SHP77 treated with DMSO at 0.1 percent for 48 hours (cell line): ENCODE measurements around the gene TSPAN9.

Experiments
- DNase-seq: peaks from one replicate; lab custom pipeline; 2025; lab: John Stamatoyannopoulos, UW

TSPAN9 gene

DNA sequence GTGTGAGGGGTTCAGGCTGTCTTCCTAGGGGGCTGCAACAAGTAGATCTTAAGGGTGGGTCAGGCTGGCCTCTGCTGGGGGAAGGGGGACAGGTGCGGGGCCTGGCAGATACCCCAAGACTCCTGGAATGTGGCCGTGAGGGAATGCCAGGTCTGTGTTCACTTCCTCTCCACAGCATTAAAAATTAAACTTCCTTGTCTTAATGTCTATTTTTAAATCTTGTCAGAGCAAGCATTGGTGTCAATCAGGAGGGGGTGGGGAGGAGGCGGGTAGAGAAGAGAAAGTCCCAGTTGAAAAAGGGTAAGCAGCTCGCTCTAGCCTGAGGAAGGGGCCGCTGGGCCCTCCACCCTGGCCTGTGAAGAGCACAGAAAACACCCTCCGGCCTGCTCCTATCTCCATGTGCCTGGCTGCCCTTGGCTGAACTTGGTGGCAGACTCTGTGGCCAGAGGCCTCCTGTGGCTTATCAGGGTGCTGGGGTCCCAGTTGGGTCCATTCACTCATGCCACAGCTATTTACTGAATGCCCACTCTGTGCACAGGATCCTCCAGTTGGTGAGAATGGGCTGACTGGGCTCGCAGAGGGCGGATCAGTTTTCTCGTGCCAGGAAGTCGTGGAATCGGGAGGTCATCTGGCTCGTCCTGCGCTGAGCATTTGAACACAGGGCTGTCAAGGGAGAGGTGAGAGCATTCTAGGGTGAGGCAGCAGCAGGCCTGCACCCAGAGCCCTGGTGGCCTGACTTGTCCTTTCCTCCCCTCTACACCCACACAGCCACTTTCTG is 128.8 kb downstream of the TSPAN9 start:
- no peak for DNase-seq

DNA sequence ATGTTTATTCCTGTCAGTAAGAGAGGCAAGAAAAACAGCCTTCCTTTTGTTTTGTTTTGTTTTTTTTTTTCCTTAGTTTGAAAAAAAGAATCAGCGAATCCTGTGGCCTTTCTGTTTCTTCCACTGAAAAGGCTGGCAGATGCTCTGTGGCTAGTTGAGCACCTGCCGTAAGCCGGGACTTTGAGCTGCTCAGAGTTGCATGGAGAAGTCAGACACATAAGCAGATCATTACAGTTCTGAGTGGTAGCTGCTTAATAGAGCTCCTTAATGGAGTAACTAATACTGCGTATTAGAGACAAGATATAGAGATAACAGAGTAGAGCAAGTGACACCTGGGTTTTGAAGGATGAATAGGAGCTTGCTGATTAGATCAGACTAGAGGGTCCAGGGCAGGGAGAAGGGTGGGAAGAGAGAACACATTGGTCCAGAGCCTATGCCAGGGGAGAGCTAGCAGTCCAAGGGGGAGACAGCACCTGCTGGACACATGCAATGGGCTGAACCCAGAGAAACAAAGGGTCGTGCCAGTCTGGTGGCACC is 129.4 kb downstream of the TSPAN9 start:
- no peak for DNase-seq

DNA sequence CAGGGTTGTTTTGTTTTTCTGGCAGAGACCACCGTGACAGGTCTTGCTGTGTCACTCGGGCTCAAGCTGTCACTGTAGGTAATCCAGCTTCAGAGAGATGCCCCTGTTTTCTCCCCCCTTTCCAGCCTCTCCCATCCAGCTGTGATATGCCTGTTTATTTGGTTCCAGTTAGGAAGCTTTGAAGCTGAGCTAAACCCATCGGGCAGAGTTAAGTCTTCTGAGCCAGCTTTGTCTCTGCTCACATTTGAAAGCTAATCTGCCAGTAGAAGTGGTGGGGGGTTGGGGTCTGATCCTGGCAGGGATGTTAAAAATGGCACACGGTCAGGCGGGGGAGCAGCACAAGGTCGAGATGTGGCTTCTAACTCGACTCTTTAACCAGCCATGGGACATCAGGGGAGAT is 130.0 kb downstream of the TSPAN9 start:
- no peak for DNase-seq

DNA sequence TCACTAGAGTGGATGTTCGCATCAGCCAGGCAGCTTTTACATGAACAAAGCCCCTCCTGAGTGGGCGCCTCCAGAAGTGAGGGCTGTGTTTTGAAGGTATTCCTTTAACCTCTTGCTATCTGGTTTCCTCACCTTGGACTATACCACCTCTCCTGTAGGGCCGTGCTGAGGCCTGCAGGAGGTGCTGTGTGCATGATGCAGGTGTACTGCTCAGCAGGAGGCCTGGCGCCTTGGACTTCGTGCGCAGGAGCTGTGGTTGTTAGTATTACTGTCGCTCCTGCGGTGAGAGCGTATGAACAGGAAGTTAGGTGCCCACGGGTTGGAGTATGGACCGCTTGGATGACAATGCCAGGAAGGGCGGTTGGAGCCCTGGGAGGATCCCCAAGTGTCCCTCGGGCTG is 130.7 kb downstream of the TSPAN9 start:
- DNase-seq, result no peak

DNA sequence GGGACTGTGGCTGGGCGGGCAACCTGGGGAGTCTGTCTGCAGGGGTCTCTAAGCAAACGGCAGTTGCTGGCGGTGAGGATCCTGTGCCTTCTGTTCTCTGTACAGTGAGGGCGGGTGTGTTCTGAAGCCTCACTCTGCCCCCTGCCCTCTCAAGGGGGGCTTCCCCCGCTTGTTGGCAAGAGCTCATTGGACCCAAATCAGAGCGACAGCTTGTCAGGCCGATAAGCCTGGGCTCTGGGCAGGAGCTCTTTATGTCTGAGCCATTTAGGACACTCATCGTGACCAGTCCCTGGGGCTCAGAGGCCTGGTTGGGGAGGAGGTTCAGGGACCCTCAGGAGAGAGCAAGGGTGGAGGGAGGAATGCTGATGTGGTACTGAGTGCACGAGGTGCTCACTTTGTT is 136.0 kb downstream of the TSPAN9 start:
- DNase-seq, result no peak

DNA sequence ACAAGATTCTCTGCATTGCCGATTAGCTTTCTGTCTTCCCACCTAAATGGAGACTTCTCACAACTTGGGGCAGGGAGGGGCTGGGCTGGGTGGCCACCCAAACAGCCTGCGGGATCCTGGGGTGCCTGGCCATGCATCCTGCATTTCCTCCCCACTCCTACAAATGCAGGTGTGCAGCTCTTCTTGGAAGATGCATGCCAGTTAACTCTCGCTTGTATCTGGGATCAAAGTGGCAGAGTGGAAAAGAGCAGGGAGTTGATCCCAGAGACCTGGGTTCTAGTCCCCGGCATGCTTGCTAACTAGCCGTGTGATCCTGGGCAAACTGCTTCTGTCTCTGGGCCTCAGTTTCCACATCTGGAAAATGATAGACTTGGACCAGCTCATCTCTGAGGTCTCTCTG is 136.6 kb downstream of the TSPAN9 start:
- no peak for DNase-seq

DNA sequence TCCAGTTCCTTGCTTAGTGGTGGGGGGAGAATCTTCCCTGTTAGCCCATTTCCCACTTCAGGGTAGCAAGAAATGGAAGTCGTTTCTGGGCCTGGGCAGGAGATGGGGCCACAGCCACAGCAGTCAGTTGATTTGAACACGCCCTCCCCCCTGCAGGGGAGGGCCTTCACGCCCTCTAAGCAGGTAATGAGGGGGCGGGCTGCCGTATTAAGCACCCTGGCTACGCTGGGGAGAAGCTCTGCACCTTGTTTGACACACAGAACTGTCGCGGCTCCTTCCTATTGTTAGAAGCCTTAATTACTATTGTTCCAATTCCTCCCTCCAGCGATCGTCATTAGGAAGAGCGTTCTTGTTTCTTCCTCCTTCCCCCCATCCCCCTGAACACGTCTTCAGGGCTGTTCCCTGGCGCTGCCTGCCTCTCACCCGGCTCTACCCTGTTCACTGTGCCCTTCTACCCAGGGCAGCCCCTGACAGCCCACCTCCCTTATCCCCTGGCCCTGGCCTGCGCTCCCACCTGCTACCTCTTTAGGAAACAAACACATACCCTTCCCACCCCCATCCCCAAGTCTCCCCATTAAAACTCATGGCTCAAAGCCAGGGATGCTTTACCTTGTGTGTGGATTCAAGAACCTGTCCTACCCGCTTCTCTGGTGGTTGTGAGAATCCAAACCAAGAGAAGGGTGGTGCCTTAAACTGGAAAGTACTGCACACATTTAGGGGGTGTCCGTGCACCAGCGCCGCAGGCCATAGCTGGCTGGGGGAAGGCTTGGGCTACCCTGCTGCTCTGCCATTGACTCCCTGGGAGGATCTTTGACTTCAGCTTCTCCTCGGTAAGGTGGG is 137.6 kb downstream of the TSPAN9 start:
- no peak for DNase-seq

DNA sequence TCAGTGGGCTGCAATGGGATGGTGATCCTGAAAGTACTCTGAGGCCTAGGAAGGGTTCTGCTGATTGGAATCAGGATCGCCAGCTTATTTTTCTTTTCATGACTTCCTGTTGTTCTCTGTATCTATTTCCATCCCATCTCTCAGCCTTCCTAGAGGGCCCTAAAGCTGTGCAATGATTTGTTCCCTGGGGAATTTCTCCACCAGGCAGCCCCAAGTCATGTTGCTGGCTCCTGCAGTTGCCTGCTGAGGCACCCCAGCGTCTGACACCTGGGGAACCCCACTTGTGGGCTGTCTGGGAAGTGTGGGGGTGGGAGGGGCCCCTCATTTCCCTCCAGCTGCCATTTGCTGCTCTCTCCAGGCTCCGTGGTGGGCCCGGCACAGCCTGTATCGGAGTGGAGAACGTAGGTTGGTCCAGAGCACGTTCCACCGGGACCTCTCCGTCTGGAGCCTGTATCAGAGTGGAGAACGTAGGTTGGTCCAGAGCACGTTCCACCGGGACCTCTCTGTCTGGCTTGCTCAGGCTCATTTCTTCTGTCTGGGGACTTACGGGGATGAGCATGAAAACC is 138.3 kb downstream of the TSPAN9 start:
- DNase-seq, result no peak

DNA sequence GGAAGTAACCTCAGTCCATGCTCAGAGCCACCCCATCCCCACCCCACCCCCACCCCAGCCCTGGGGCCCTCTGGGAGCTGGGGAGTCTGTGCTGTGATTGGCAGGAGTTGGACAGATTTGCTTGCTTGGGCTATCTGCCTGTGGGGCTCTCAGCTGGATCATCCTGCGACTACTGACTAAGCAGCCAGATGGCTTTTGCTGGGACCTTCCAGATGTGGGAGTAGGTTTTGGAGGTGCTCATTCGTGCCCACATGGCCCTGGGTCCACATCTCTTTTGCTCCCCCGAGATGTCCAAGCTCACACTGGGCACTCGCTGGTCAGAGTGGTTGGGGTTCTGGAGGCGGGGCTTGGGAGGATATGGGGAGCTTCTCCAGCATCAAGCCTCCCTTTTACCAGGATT is 138.9 kb downstream of the TSPAN9 start:
- no peak for DNase-seq

DNA sequence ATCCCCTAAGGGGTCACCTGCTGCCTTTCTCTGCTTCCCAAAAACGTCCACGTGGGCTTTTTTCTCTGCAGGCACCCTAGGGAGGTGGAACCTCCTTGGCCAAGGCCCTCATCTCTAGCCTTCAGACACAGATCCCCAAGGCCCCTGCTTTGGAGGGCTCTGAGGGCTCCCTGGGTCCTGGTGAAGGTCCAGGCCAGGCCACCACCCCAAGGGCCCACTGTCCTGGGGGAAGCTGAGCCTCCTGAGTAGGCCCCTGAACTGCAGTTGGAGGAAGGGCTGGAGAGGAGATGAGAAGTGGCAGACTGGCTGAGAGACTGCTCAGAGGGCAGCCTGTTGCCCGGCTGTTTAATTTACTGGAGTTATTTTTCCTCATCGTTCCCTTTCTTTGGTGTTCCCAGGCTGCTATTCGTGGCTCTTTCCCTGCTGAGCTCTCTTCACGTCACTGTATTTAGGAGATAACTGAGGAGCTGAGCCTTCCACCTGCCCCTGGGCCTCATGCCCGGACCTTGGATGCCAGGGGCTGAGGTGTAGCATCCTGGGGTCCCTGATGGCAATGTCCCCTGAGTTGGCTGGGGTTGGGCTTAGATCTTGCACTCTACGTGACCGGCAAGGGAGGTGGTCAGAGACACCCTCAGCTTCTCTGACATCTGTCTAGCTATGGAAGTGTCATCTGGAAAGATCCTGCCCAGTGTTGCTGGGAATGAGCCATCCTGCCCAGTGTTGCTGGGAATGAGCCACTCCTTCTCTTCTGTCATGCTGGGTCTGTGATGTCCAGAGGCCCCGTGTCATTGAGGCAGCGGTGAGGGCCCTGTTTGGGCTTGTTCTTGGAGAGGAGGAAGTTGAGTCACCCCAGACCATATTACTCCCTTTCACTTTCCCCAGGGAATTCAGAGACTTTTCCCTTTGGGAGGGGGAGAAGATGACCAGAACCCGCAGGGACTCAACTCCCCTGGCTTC is 139.8 kb downstream of the TSPAN9 start:
- DNase-seq, result no peak

DNA sequence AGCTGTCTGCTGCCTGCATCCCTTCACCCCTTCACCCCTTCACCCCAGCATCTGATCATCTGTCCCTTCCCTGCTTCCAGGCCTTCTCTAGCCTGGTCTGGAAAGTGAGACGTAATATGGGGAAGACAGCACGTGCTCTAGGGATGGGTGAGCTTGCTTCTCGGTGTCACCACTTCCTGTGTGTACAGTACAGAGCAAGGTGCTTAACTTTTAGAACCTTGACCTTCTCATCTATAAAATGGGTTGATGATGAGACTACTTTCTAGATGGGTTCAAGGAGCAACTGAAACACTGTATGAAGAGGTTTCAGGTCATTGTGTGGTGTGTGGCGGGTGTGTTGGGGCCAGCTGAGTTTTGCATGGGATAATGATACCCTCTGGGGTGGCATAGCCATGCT is 140.5 kb downstream of the TSPAN9 start:
- DNase-seq, result no peak

DNA sequence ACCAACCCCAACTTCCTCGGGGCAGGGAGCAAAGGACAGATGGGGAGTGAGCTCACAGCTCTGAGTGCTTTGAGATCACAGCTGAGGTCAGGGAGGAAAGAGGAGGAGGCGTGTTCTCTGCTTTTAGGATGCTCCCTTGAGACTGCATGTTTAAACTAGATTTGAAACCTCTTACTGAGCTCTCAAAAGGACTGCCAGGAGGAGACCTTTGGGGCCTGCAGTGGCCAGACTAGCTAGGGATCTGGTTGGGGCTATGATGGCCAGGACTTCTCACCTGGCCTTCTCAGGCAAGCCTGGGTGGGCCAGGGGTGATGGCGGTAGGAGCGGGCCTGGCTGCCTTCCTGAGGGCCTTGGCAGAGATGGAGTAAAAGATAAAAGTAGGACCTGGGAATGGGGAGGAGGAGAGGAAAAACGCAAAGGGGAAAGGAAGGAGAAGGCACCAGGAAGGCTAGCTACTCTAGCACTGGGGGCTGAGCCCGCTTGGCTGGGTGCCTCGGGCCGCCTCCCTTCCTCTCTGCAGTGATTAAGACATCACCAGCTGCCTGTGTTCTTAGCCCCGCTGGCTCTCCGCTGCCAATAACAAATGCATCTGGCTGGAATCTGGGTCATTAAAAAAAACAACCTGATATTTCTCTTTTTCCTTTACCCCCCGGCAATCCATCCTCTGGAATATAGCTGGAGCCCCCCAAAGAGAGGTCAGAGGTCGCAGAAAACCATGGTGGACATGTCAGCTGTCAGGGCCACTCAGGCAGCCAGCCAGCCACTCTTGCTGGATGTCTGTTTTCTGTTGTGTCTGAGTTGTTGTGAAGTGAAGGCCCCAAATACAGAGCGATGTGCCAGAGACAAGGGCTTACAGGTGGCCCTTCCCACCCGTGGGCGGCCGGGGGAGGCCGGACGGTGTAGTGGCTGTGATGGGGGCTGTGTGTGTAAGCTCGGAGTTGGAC is 141.3 kb downstream of the TSPAN9 start:
- DNase-seq, result no peak

DNA sequence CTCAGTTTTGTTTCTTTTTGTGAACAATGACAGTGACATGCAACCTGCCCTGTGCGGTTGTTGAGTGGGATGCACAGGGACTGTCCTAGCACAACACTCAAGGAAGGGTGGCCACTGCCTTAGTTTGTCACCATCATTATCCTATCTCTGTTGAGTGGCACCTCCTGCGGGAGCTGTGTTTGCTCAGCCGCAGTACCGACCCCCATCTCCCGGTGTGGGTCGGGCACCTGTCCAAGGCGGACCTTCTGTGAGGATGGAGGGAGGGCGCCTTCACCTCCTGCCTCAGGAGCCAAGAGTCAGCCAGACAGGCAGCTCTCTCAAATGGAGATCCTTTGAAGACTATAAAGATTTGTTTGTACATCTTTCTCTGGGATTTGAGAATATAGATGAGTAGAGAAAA is 142.1 kb downstream of the TSPAN9 start:
- no peak for DNase-seq

DNA sequence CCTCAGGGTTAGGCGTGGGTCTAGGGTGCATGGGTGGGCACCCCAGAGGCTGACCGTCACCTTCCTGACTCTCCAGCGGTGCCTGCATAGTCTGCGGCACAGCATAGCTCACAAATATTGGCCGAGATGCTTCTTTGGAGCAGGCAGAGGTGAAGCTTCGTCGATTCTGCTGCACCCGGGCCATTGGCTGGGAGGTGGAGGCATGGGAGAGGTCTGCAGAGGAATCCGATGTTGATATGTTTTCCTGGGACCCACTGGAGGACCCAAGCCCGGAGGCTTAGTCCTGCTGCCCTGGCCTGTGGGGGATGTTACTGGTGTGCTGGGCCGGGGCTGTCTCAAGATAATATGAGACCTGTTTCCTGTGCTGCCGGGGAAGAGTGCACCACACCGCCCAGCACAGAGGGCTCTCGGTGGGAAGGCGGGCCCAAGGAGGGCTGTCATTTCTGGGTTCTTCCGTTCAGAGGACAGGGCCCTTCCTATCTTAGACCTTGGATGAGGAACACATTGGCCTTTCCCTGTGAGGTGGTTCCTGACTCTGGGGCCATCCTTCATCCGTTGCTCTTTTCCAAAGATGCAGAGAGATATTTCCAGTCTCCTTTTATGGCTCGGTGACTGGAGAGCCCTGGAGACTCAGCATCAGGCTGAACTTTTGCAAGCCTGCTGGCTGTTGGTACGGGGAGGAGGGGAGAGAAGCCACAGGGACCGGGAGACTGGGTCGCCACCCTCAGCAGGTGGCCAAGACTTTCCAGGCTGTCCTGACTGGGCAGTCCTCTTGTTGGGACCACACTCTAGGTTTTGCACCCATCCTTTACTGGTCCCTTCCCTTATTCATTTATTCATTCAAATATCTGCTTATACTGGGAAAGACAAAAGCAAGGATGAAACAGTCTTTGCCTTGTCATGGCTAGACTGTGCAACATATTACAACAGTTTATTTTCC is 143.5 kb downstream of the TSPAN9 start:
- no peak for DNase-seq

DNA sequence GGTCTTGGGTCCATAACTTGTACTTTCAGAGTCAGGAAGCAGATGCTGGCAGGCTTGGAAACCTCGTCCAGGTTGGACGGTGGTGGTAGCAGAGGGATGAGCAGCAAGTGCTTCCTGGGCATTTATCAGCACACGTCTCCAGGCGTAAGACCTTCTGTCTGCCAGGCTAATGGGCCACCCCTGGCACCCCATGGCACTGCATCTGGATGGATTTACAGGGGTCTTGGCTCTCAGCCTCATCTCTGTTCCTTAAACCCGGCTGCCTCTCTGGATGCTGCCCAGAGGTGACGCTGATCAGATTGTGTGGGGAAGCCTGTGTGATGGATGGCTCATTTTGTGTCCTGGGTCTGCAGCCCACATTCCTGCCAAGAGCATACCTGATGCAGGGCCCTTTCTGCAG is 145.1 kb downstream of the TSPAN9 start:
- no peak for DNase-seq

DNA sequence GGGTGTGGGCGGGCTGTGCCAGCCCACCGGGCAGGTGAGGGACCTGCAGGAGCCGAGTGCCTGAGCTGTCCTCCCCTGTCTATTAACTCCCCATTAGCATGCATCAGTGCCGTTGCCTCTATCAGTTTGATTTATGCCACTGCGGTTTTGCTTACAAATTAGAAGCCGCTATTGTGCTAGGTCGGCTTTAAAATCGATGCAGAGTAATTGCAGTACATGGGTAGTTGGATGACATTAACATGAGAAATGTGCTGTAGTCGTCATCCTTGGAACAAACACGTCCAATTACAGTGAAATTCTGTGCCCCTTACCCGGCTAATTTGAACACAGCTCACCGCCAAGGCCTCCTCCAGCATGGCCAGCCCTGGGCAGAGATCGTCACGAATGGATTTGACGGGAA is 145.8 kb downstream of the TSPAN9 start:
- DNase-seq, result no peak

DNA sequence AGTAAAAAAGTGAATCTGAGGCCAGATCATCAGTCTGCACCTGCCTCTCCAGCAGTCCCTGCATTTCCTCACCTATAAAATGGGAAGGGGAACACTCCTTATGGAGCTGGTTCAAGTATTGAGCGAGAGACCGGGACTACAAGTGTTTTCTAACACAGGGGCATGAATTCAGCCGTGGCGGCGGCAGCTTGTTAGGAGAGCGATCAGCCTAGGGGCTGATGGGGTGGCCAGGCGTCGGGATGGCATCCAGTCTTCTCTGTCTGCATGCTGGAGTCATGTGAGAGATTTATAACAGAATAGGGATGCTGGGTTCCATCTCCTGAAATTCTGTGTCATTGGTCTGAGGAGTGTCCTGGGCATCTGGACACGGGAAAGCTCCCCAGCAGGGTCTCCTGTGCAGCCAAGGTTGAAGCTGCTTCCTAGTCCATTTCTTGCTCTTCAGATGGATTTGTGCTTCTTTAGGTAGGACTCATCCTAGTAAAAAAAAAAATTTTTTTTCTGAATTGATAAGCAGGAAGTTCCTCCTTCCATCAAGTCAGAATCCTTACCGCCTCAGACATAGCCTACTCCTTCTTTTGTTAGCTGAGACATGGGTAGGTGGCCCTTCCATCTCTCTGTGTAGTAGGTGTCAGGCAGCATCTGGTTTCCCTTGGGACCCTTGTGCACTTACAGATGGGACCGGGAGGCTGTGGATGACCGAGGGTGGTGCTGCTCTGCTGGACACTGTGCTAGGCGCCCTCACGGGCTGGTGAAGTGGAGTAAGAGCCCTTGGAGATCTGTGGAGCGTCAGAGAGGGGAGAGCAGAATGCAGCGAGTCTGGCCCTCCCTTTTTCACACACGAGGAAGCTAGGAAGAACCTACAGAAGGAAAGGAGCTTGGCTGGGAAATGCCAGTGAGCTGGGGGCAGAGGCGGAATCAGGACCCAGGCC is 146.7 kb downstream of the TSPAN9 start:
- no peak for DNase-seq

DNA sequence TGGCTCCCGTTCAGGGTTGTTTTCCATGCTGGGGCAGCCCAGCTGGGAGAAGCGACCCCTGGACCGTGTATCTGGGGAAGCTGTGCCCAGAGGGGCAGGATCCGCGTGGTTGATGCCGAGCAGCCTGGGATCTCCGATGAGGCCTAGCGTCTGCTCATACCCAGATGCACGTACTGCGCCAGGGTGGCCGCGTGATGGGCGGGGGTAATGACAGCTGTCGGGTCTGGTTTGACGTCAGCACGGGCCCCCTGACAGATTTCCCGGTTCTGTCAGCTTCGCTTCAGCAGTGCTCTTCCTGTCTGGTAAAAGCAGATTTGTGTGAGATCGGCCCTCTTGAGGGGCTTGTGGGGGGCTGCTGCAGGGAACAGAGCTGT is 147.3 kb downstream of the TSPAN9 start:
- DNase-seq, result peak; percentile 43
